Right lobe of liver (tissue), 4 donors: ENCODE measurements around the gene ROBO2.

ENCODE experiments used
- POLR2A ChIP-seq: fragments of 450-650 bp; IDR thresholded peaks from one replicate; pipeline ENCODE4 v1.6.1; 2017; ENCODE audit warnings: antibody characterized with exemption, mild to moderate bottlenecking
- TF ChIP-seq, protein P1 (sequence below), 4 donors: fragments of 200-600 bp in 3 of 4; fragments of 450-650 bp in 1 of 4; IDR thresholded peaks; one replicate each; pipeline versions ENCODE4 v1.5.1 to v1.8.0; 2016 to 2022; ENCODE audit warnings: antibody characterized with exemption in 4 of 4, mild to moderate bottlenecking in 2 of 4
- donor health status: DM: no; HTN: no; CAD: no.
- donor health status: DM: no; HTN: no; CAD: no.
- donor health status: DM: no; HTN: yes; CAD: no.

DNA sequence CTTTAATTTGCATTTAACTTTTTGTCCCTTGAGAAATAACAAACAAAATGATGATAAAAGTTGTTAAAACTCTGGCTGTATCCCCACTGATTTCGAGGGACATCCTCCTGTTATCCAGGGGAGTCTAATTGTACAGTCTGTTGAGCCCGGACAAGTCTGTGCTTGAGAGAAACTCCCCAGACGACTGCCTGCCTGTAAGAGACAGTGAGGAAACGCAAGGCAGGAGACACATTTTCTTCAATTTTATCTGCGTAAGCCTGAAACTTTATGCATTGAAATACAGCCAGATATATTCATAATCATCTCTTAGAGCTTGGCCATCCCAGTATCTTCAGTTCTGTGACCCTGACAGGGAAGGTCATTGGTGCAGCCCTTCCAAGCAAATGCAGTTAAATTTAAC, 97.7 kb downstream of the ROBO2 start:
- TF ChIP-seq, protein P1, sequence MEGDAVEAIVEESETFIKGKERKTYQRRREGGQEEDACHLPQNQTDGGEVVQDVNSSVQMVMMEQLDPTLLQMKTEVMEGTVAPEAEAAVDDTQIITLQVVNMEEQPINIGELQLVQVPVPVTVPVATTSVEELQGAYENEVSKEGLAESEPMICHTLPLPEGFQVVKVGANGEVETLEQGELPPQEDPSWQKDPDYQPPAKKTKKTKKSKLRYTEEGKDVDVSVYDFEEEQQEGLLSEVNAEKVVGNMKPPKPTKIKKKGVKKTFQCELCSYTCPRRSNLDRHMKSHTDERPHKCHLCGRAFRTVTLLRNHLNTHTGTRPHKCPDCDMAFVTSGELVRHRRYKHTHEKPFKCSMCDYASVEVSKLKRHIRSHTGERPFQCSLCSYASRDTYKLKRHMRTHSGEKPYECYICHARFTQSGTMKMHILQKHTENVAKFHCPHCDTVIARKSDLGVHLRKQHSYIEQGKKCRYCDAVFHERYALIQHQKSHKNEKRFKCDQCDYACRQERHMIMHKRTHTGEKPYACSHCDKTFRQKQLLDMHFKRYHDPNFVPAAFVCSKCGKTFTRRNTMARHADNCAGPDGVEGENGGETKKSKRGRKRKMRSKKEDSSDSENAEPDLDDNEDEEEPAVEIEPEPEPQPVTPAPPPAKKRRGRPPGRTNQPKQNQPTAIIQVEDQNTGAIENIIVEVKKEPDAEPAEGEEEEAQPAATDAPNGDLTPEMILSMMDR (IDR thresholded peaks at IDR 0.05), result no peak
- TF ChIP-seq POLR2A, result no peak
